GM18873 (cell line): ENCODE measurements around the gene KDM3A.

Source experiments
- ATAC-seq: cut with Tn5 transposase; IDR thresholded peaks from one replicate; pipeline ENCODE4 v1.9.1; 2021; ENCODE audit warnings: mild to moderate bottlenecking, moderate library complexity, moderate number of reproducible peaks; ENCODE audit not compliant: unreplicated experiment, low FRiP score

KDM3A gene

GRCh38 chr2:86434290-86434689, 6.9 kb upstream of the KDM3A start:
- no peak for ATAC-seq

- ATAC-seq = no peak
Observed at GRCh38 chr2:86435531-86435930, 5.6 kb upstream of the KDM3A start.

GRCh38 chr2:86436328-86436727, 4.8 kb upstream of the KDM3A start:
- ATAC-seq = no peak

- ATAC-seq = no peak
Observed at GRCh38 chr2:86439879-86440630, 1.1 kb upstream of the KDM3A start.

GRCh38 chr2:86441392-86441881, 266 bp downstream of the KDM3A start:
- ATAC-seq = no peak

GRCh38 chr2:86441882-86442641, 891 bp downstream of the KDM3A start:
- peak; percentile 8 for ATAC-seq

- ATAC-seq = peak; percentile 55
Observed at GRCh38 chr2:86442642-86443005, 1.5 kb downstream of the KDM3A start.

- ATAC-seq = no peak
Observed at GRCh38 chr2:86443631-86444350, 2.6 kb downstream of the KDM3A start.

- ATAC-seq = no peak
Observed at GRCh38 chr2:86445436-86445835, 4.3 kb downstream of the KDM3A start.

- no peak for ATAC-seq
Observed at GRCh38 chr2:86446060-86446459, 4.9 kb downstream of the KDM3A start.

- no peak for ATAC-seq
Observed at GRCh38 chr2:86453836-86454235, 12.7 kb downstream of the KDM3A start.

- no peak for ATAC-seq
Observed at GRCh38 chr2:86454238-86454637, 13.1 kb downstream of the KDM3A start.

GRCh38 chr2:86455181-86455580, 14.0 kb downstream of the KDM3A start:
- no peak for ATAC-seq

- ATAC-seq = no peak
Observed at GRCh38 chr2:86461042-86461743, 20.0 kb downstream of the KDM3A start.

- no peak for ATAC-seq
Observed at GRCh38 chr2:86464652-86465051, 23.5 kb downstream of the KDM3A start.

- ATAC-seq = no peak
Observed at GRCh38 chr2:86466306-86466705, 25.1 kb downstream of the KDM3A start.

- ATAC-seq = no peak
Observed at GRCh38 chr2:86468162-86469033, 27.2 kb downstream of the KDM3A start.

- no peak for ATAC-seq
Observed at GRCh38 chr2:86470890-86471289, 29.7 kb downstream of the KDM3A start.

- ATAC-seq = no peak
Observed at GRCh38 chr2:86471637-86472036, 30.5 kb downstream of the KDM3A start.

- ATAC-seq = no peak
Observed at GRCh38 chr2:86476092-86476491, 34.9 kb downstream of the KDM3A start.
